ENCODE measurements around the gene LARP1. TPM values are rescaled to one million over a fixed set of nuclear protein-coding genes. Genes with fewer than 3 reads are reported as not detected.
A peak's percentile ranks its signal among the peaks of the same experiment; 100 is the strongest.
"Not testable (repeated sequence)": the region's sequence is repeated elsewhere in the genome, so short reads cannot be mapped to it uniquely, and the experiment has no call there.

LARP1 gene
- total and polyA plus RNA-seq, 9 of the 15 experiments (the other 6 are each of a cell fraction or from before 2014, with no cell fraction given), result 22.6 to 300 (median 92.0) TPM

GRCh38 chr5:154759868-154760267, 4.7 kb downstream of the LARP1 start:
- peak overlapping the region; percentile 41; the same call in 1 of the 2 replicates for H3K4me3 ChIP-seq
- 0 out of 2 replicates have a peak, but pooled peaks have one; percentile 22 for TF ChIP-seq RBFOX2 (IDR thresholded peaks at IDR 0.05; ENCODE audit: low read depth, low read length)
- 0 out of 2 replicates have a peak, but pooled peaks have one; percentile 40 for TF ChIP-seq ARID2 (IDR thresholded peaks at IDR 0.05)
- TF ChIP-seq HDGF (IDR thresholded peaks at IDR 0.05), result 0 out of 2 replicates have a peak, but pooled peaks have one; percentile 33
- TF ChIP-seq BCOR (IDR thresholded peaks at IDR 0.05), result 0 out of 2 replicates have a peak, but pooled peaks have one; percentile 8
- 0 out of 2 replicates have a peak, but pooled peaks have one; percentile 35 for TF ChIP-seq EHMT2 (IDR thresholded peaks at IDR 0.05)
- TF ChIP-seq POLR2B (IDR thresholded peaks at IDR 0.05; ENCODE audit: low read depth, partially characterized antibody), result peak; percentile 33
- TF ChIP-seq NKRF (IDR thresholded peaks at IDR 0.05; ENCODE audit: borderline replicate concordance), result peak; percentile 39; the same call in 1 of the 2 replicates
- 0 out of 2 replicates have a peak, but pooled peaks have one; percentile 72 for TF ChIP-seq TRIM25 (IDR thresholded peaks at IDR 0.05; ENCODE audit: borderline replicate concordance)
- in situ Hi-C loops (cut with MboI), result loop anchor here (5.0 kb wide), 1 partner anchor 103 kb away; no protein-coding TSS in a partner anchor
- intact Hi-C loops (cut with micrococcal nuclease); H2AFZ ChIP-seq (ENCODE audit: low read depth, low read length); H3K27me3 ChIP-seq (ENCODE audit: control insufficient read depth in 2 of 2, insufficient read depth in 2 of 2, low read length in 2 of 2); FAIRE-seq; ATAC-seq; DNase-seq (ENCODE audit: extremely low read depth in 1 of 4, low spot score in 3 of 4); CTCF ChIA-PET (ENCODE audit: low intra/inter-chr PET ratio); H3K9me1 ChIP-seq (ENCODE audit: control insufficient read depth, insufficient read depth, low read length); BruUV-seq (replicated peaks); H3K9me3 ChIP-seq (replicated peaks; ENCODE audit: control insufficient read depth, insufficient read depth, low read depth, low read length): not testable (repeated sequence)
- 27% methylated on average over 12 of the region's 12 CpGs for WGBS (ENCODE audit: insufficient coverage, low coverage, missing lambda C conversion rate)
- peaks cover 95% of the 10 kb centered on the region for H3K79me2 ChIP-seq (ENCODE audit: control insufficient read depth, insufficient read depth, low read length)
- peak overlapping the region; percentile 61 to 90 for H3K9ac ChIP-seq (ENCODE audit: insufficient read depth in 1 of 2, low read depth in 2 of 2, low read length in 2 of 2)
- peaks cover 61% of the 10 kb centered on the region for H4K20me1 ChIP-seq (replicated peaks; ENCODE audit: control insufficient read depth, insufficient read depth, low read length)
- H3K27ac ChIP-seq (ENCODE audit: extremely low read depth, low read depth, low read length), result 0 out of 3 replicates have a peak overlapping the region, but pooled peaks have one; percentile 38
- peaks cover 50% of the 10 kb centered on the region for H3K36me3 ChIP-seq (ENCODE audit: control insufficient read depth, insufficient read depth, low read length)
- peak overlapping the region; percentile 71 for H3K4me2 ChIP-seq (ENCODE audit: insufficient read depth, low read length)
- POLR2A ChIA-PET, result interaction anchor here (0.6 to 5.0 kb wide), 3 partner anchors 10 to 18 kb away, joined by 3 to 53 read pairs (median 3); no protein-coding TSS in a partner anchor
- H3K4me1 ChIP-seq (replicated peaks in 1 of 2; ENCODE audit: control insufficient read depth in 2 of 2, insufficient read depth in 2 of 2, low read length in 2 of 2), result peaks cover 27 to 41% of the 10 kb centered on the region in 2 experiments
